Cardiac muscle cell (in vitro differentiated cells and primary cell): Measurements from ENCODE around the gene CYRIA. TPM values are rescaled to one million over a fixed set of nuclear protein-coding genes. Genes with fewer than 3 reads are reported as not detected.

ENCODE experiments used
- DNase-seq, 2 donors: peaks; one replicate each; pipeline versions ENCODE4 v3.0.0 to v3.0.0-alpha.2; 2010 to 2017; ENCODE audit warnings: low read depth in 1 of 2, low spot score in 1 of 2
- H3K27ac ChIP-seq: fragments of 200-600 bp; sonication (generic); 2 replicates; pipeline ENCODE4 v1.5.1; 2016
- H3K27me3 ChIP-seq: fragments of 200-600 bp; sonication (generic); 2 replicates; pipeline ENCODE4 v1.6.0; 2016; ENCODE audit warnings: control low read depth
- H3K36me3 ChIP-seq: fragments of 200-600 bp; sonication (generic); 2 replicates; pipeline ENCODE4 v1.5.1; 2016; ENCODE audit warnings: control low read depth
- H3K4me1 ChIP-seq: fragments of 200-600 bp; sonication (generic); 2 replicates; pipeline ENCODE4 v1.8.1; 2017; ENCODE audit warnings: low read depth, mild to moderate bottlenecking, mixed run types
- H3K4me3 ChIP-seq: fragments of 200-600 bp; sonication (generic); 2 replicates; pipeline ENCODE4 v1.5.1; 2016; ENCODE audit warnings: mild to moderate bottlenecking
- H3K9me3 ChIP-seq: fragments of 200-600 bp; sonication (generic); 2 replicates; pipeline ENCODE4 v1.5.1; 2017; ENCODE audit warnings: low read depth, mild to moderate bottlenecking, control low read depth
- polyA plus RNA-seq: library from polyadenylated mRNA; unstranded; fragments of >200 nt; fragmentation: Nextera tagmentation; extraction: Ambion mirVana; gene quantifications from 2 replicates; pipeline ENCODE4 v1.2.1, GENCODE V29; 2016
- total RNA-seq: library from RNA; depleted of rRNA; stranded (reverse); fragments of >200 nt; gene quantifications from 2 replicates; pipeline ENCODE4 v1.2.3, GENCODE V29; 2016
- TF ChIP-seq, protein P1 (sequence below): IDR thresholded peaks from 2 replicates; pipeline ENCODE4 v1.5.1; 2012; ENCODE audit warnings: low read depth, mild to moderate bottlenecking, low read length

CYRIA gene
- total and polyA plus RNA-seq, 2 experiments from 2014 or later: 2.0 to 2.2 TPM

DNA sequence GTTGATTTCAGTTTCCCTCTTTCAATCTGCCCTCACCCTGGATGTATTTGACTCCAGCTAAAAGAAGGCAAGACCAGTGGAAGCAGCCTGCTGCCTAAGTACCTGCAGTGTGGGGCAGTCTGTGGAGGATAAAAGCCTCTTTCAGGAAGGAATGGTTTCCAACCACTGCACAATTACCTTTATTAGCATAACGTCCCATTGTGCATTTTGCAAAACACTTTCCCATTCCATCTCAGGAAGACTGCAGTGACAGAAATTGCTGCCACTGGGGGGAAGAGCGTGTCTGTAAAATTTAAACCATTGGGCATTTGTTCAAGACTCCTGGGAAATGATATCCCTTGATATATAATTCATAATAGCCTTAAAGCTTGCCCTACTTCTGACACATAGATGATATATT is 26.2 kb downstream of the CYRIA start:
- Histone ChIP-seq H3K4me3 (no peak overlapping the region), H3K9me3 (no peaks in the 10 kb centered on the region), H3K36me3 (no peaks in the 10 kb centered on the region), H3K27ac (no peak overlapping the region), H3K27me3 (no peaks in the 10 kb centered on the region), H3K4me1 (peaks cover 11% of the 10 kb centered on the region)
- TF ChIP-seq, protein P1, sequence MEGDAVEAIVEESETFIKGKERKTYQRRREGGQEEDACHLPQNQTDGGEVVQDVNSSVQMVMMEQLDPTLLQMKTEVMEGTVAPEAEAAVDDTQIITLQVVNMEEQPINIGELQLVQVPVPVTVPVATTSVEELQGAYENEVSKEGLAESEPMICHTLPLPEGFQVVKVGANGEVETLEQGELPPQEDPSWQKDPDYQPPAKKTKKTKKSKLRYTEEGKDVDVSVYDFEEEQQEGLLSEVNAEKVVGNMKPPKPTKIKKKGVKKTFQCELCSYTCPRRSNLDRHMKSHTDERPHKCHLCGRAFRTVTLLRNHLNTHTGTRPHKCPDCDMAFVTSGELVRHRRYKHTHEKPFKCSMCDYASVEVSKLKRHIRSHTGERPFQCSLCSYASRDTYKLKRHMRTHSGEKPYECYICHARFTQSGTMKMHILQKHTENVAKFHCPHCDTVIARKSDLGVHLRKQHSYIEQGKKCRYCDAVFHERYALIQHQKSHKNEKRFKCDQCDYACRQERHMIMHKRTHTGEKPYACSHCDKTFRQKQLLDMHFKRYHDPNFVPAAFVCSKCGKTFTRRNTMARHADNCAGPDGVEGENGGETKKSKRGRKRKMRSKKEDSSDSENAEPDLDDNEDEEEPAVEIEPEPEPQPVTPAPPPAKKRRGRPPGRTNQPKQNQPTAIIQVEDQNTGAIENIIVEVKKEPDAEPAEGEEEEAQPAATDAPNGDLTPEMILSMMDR: no peak
- no peak for DNase-seq

DNA sequence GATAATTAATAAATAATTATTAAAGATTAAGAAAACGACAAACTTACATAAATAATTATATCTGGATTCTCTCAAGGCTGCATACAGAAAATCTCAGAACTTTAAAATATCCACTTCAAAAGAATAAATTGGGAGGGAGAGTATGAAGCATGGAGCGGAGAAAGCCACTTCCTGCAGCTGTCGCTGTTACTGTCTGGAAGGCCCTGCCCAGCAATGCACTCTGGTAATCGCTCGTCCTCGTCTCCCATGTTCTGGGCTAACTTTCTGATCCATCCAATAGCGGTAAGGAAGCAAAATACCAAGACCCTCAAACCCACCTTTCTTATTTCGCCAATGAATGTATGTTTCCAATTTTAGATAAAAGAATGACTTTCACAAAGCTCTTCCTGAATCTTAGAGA is 26.7 kb downstream of the CYRIA start:
- H3K36me3 ChIP-seq: no peaks in the 10 kb centered on the region
- no peaks in the 10 kb centered on the region for H3K9me3 ChIP-seq
- peaks cover 11% of the 10 kb centered on the region for H3K4me1 ChIP-seq
- H3K27ac ChIP-seq: no peak overlapping the region
- H3K4me3 ChIP-seq: no peak overlapping the region
- TF ChIP-seq, protein P1: no peak
- no peaks in the 10 kb centered on the region for H3K27me3 ChIP-seq
- DNase-seq: no peak

DNA sequence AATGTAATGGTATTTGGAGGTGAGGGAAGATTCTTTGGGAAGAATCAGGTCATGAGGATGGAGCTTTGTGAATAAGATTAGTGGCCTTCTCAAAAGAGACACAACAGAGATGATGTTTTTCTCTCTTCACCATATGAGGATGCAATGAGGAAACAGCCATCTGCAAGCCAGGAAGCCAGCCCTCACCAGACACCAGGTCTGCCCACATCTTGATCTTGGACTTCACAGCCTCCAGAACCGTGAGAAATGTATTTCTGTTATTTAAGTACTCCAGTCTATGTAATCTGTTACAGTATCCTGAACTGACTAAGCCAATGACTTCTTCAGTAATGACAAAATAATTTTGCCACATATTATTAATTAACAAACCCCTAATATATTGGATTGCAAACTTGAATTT is 28.3 kb downstream of the CYRIA start:
- Histone ChIP-seq H3K36me3 (no peaks in the 10 kb centered on the region), H3K4me1 (peaks cover 13% of the 10 kb centered on the region)
- DNase-seq: no peak

GRCh38 chr2:16635791-16636699 is 29.6 kb downstream of the CYRIA start:
- H3K27ac ChIP-seq: no peak overlapping the region
- DNase-seq: peak; percentile 13 to 30
- peaks cover 18% of the 10 kb centered on the region for H3K4me1 ChIP-seq
- TF ChIP-seq, protein P1: no peak
- H3K4me3 ChIP-seq: no peak overlapping the region
- no peaks in the 10 kb centered on the region for H3K36me3 ChIP-seq
- no peaks in the 10 kb centered on the region for H3K27me3 ChIP-seq
- H3K9me3 ChIP-seq: no peaks in the 10 kb centered on the region

More for the DNA sequence above, 28.3 kb downstream of the CYRIA start:
- TF ChIP-seq, protein P1: no peak
- Histone ChIP-seq H3K4me3 (no peak overlapping the region), H3K9me3 (no peaks in the 10 kb centered on the region), H3K27me3 (no peaks in the 10 kb centered on the region), H3K27ac (no peak overlapping the region)

DNA sequence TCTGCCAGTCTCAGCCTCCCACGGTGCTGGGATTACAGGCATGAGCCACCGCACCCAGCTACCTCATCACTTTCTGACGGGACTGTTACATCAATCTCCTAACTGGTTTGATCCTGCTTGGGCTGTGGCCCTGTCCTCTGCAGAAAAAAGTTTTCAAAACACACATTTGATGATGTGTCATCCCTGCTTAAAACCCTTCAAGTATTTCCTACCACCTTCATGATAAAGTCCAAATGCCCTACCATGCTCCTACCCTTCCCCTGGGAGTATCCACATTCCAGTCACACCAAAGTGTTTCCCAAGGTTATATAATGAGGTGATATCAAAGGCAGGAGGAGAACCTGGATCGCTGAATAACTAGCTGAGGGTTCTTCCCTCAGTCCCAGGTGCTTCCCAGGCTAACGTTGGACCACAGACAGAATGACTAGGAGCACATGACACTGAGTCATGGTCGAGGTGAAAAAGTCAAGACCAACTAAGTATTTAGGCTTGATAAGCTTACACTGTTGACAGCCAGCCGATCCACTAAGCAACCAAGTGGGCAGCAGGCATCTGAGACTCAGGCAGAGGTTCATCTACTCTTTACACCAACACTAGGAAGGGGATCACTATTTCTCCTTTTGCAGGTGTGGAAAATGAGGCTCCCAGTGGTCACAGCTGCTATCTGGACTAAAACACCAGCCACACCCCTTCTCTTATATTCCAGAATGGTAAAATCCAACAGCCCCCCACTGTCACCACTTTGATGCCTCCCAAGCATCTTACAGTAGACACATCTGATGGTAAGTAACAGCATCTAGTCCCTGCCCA is 31.8 kb downstream of the CYRIA start:
- no peak overlapping the region for H3K4me3 ChIP-seq
- TF ChIP-seq, protein P1: no peak

More for the DNA sequence above, 31.8 kb downstream of the CYRIA start:
- DNase-seq: peak in 1 of 2 donors; percentile 25
- no peaks in the 10 kb centered on the region for H3K27me3 ChIP-seq
- no peaks in the 10 kb centered on the region for H3K9me3 ChIP-seq
- peaks cover 18% of the 10 kb centered on the region for H3K4me1 ChIP-seq
- H3K27ac ChIP-seq: no peak overlapping the region
- no peaks in the 10 kb centered on the region for H3K36me3 ChIP-seq
